ENCODE results near the gene RABGAP1. TPM values are rescaled to one million over a fixed set of nuclear protein-coding genes. Genes with fewer than 3 reads are reported as not detected.

Gene RABGAP1
- total and polyA plus RNA-seq, 2 experiments from 2014 or later, result 8.0 to 16.0 TPM

GRCh38 chr9:123129423-123129822 is 188.6 kb downstream of the RABGAP1 start:
- no peaks in the 10 kb centered on the region for H3K9me2 ChIP-seq (ENCODE audit: insufficient read depth)
- no peaks in the 10 kb centered on the region for H3K9me3 ChIP-seq (ENCODE audit: low read depth)
- no peak overlapping the region for H2AFZ ChIP-seq
- H3K9ac ChIP-seq, result no peak overlapping the region
- 83 to 86% methylated on average over 1 of the region's 1 CpG for WGBS, 2 experiments (ENCODE audit: low coverage in 1 of 2, low lambda C conversion rate in 2 of 2, missing lambda C conversion rate in 2 of 2)
- H3K4me1 ChIP-seq (ENCODE audit: insufficient read depth), result no peaks in the 10 kb centered on the region
- H3K4me2 ChIP-seq (ENCODE audit: unreplicated experiment), result no peak overlapping the region
- in situ Hi-C loops (cut with MboI), result no loop called here
- H4K20me1 ChIP-seq (ENCODE audit: insufficient read depth), result no peaks in the 10 kb centered on the region
- no peak for TF ChIP-seq EZH2 (IDR thresholded peaks at IDR 0.05; ENCODE audit: insufficient read depth, poor library complexity, severe bottlenecking)
- no peak for TF ChIP-seq EZH2phosphoT487 (IDR thresholded peaks at IDR 0.05; ENCODE audit: insufficient read depth, low read depth)
- DNase-seq, result no peak
- 0 out of 2 replicates have a peak, but pooled peaks cover 4% of the 10 kb centered on the region for H3F3A ChIP-seq (ENCODE audit: insufficient read depth)
- H3K36me3 ChIP-seq (ENCODE audit: low read depth), result no peaks in the 10 kb centered on the region
- H3K4me3 ChIP-seq, result no peak overlapping the region
- no peak overlapping the region for H3K27ac ChIP-seq
- H3K79me2 ChIP-seq (ENCODE audit: insufficient read depth), result no peaks in the 10 kb centered on the region
- no peaks in the 10 kb centered on the region for H3K27me3 ChIP-seq (replicated peaks; ENCODE audit: insufficient read depth)

GRCh38 chr9:123131258-123131657 is 190.4 kb downstream of the RABGAP1 start:
- Histone ChIP-seq H3K27me3 (replicated peaks; ENCODE audit: insufficient read depth) (no peaks in the 10 kb centered on the region), H3K4me2 (ENCODE audit: unreplicated experiment) (no peak overlapping the region), H3K9me3 (ENCODE audit: low read depth) (no peaks in the 10 kb centered on the region), H4K20me1 (ENCODE audit: insufficient read depth) (no peaks in the 10 kb centered on the region), H3K4me1 (ENCODE audit: insufficient read depth) (no peaks in the 10 kb centered on the region), H3K79me2 (ENCODE audit: insufficient read depth) (no peaks in the 10 kb centered on the region), H3K27ac (no peak overlapping the region), H3K9ac (no peak overlapping the region), H3K9me2 (ENCODE audit: insufficient read depth) (no peaks in the 10 kb centered on the region), H3K4me3 (no peak overlapping the region), H3K36me3 (ENCODE audit: low read depth) (no peaks in the 10 kb centered on the region), H2AFZ (no peak overlapping the region), H3F3A (ENCODE audit: insufficient read depth) (0 out of 2 replicates have a peak, but pooled peaks cover 4% of the 10 kb centered on the region)
- WGBS, 2 experiments (ENCODE audit: low coverage in 1 of 2, low lambda C conversion rate in 2 of 2, missing lambda C conversion rate in 2 of 2), result 40 to 47% methylated on average over 1 of the region's 1 CpG
- DNase-seq, result peak; percentile 41
- in situ Hi-C loops (cut with MboI), result no loop called here
- TF ChIP-seq EZH2phosphoT487 (IDR thresholded peaks at IDR 0.05; ENCODE audit: insufficient read depth, low read depth), result no peak
- TF ChIP-seq EZH2 (IDR thresholded peaks at IDR 0.05; ENCODE audit: insufficient read depth, poor library complexity, severe bottlenecking), result no peak

DNA sequence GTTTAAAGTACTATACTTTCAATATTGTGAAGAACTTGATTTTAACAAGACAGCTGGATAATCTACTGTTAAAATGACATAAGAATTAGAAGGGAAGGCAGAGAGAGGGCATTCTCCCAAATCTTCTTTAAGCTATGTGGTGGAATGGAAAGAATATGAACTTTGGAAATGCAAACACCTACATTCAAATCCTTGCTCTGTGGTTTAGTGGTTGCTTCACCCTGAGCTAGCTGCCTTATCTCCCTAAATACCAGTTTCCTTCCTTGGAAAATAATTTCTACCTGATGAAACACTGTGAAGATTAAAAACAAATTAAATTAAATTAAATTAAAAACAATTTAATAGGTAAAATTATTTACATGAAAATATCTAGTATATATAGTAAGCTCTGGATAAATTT is 191.2 kb downstream of the RABGAP1 start:
- no peak for DNase-seq
- in situ Hi-C loops (cut with MboI), result no loop called here
- no peaks in the 10 kb centered on the region for H3K27me3 ChIP-seq (replicated peaks; ENCODE audit: insufficient read depth)
- H4K20me1 ChIP-seq (ENCODE audit: insufficient read depth), result no peaks in the 10 kb centered on the region
- no peaks in the 10 kb centered on the region for H3K79me2 ChIP-seq (ENCODE audit: insufficient read depth)
- H3K4me1 ChIP-seq (ENCODE audit: insufficient read depth), result no peaks in the 10 kb centered on the region
- H3K36me3 ChIP-seq (ENCODE audit: low read depth), result no peaks in the 10 kb centered on the region
- no peak overlapping the region for H3K9ac ChIP-seq
- no peak for TF ChIP-seq EZH2phosphoT487 (IDR thresholded peaks at IDR 0.05; ENCODE audit: insufficient read depth, low read depth)
- no peak for TF ChIP-seq EZH2 (IDR thresholded peaks at IDR 0.05; ENCODE audit: insufficient read depth, poor library complexity, severe bottlenecking)
- no peak overlapping the region for H3K27ac ChIP-seq
- no peak overlapping the region for H3K4me2 ChIP-seq (ENCODE audit: unreplicated experiment)
- no peaks in the 10 kb centered on the region for H3K9me2 ChIP-seq (ENCODE audit: insufficient read depth)
- no peak overlapping the region for H2AFZ ChIP-seq
- 0 out of 2 replicates have a peak, but pooled peaks cover 4% of the 10 kb centered on the region for H3F3A ChIP-seq (ENCODE audit: insufficient read depth)
- H3K4me3 ChIP-seq, result no peak overlapping the region
- no peaks in the 10 kb centered on the region for H3K9me3 ChIP-seq (ENCODE audit: low read depth)

GRCh38 chr9:123132696-123133095 is 191.9 kb downstream of the RABGAP1 start:
- Histone ChIP-seq H3K79me2 (ENCODE audit: insufficient read depth) (no peaks in the 10 kb centered on the region), H3K4me1 (ENCODE audit: insufficient read depth) (no peaks in the 10 kb centered on the region), H2AFZ (no peak overlapping the region), H3K9me2 (ENCODE audit: insufficient read depth) (no peaks in the 10 kb centered on the region), H3F3A (ENCODE audit: insufficient read depth) (0 out of 2 replicates have a peak, but pooled peaks cover 4% of the 10 kb centered on the region), H3K9me3 (ENCODE audit: low read depth) (no peaks in the 10 kb centered on the region), H4K20me1 (ENCODE audit: insufficient read depth) (no peaks in the 10 kb centered on the region), H3K27me3 (replicated peaks; ENCODE audit: insufficient read depth) (no peaks in the 10 kb centered on the region), H3K27ac (no peak overlapping the region), H3K36me3 (ENCODE audit: low read depth) (no peaks in the 10 kb centered on the region), H3K4me2 (ENCODE audit: unreplicated experiment) (no peak overlapping the region), H3K4me3 (no peak overlapping the region), H3K9ac (no peak overlapping the region)
- WGBS, 2 experiments (ENCODE audit: low coverage in 1 of 2, low lambda C conversion rate in 2 of 2, missing lambda C conversion rate in 2 of 2), result 66 to 74% methylated on average over 6 of the region's 6 CpGs
- no peak for TF ChIP-seq EZH2phosphoT487 (IDR thresholded peaks at IDR 0.05; ENCODE audit: insufficient read depth, low read depth)
- no peak for TF ChIP-seq EZH2 (IDR thresholded peaks at IDR 0.05; ENCODE audit: insufficient read depth, poor library complexity, severe bottlenecking)
- in situ Hi-C loops (cut with MboI), result no loop called here
- no peak for DNase-seq

DNA sequence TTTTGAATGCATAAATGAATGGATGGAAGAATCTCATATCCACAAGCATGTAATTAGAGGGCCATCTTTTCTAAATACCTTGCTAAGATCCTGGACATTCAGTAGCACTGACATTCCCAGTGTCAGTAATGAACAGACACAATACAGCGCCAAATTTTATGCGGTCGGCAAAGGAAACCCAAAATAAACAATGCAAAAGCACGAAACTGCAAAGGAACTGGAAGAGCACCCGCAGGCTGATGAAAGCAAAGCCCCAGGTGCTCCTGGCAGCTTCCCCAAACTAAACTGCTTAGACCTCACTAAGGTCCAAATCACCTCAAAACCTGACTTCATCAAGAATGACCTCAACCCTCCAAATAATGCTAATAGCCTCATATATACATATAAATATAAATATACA is 194.6 kb downstream of the RABGAP1 start:
- no peaks in the 10 kb centered on the region for H3K79me2 ChIP-seq (ENCODE audit: insufficient read depth)
- in situ Hi-C loops (cut with MboI), result no loop called here
- H3K4me1 ChIP-seq (ENCODE audit: insufficient read depth), result no peaks in the 10 kb centered on the region
- no peaks in the 10 kb centered on the region for H3K36me3 ChIP-seq (ENCODE audit: low read depth)
- no peak for DNase-seq
- 0 out of 2 replicates have a peak, but pooled peaks cover 4% of the 10 kb centered on the region for H3F3A ChIP-seq (ENCODE audit: insufficient read depth)
- no peak overlapping the region for H3K4me2 ChIP-seq (ENCODE audit: unreplicated experiment)
- no peak for TF ChIP-seq EZH2 (IDR thresholded peaks at IDR 0.05; ENCODE audit: insufficient read depth, poor library complexity, severe bottlenecking)
- no peak overlapping the region for H3K27ac ChIP-seq
- no peaks in the 10 kb centered on the region for H3K27me3 ChIP-seq (replicated peaks; ENCODE audit: insufficient read depth)
- no peak overlapping the region for H3K4me3 ChIP-seq
- no peak overlapping the region for H2AFZ ChIP-seq
- H3K9me2 ChIP-seq (ENCODE audit: insufficient read depth), result no peaks in the 10 kb centered on the region
- no peaks in the 10 kb centered on the region for H3K9me3 ChIP-seq (ENCODE audit: low read depth)
- 83 to 85% methylated on average over 5 of the region's 5 CpGs for WGBS, 2 experiments (ENCODE audit: low coverage in 1 of 2, low lambda C conversion rate in 2 of 2, missing lambda C conversion rate in 2 of 2)
- no peaks in the 10 kb centered on the region for H4K20me1 ChIP-seq (ENCODE audit: insufficient read depth)
- H3K9ac ChIP-seq, result no peak overlapping the region
